ENCODE results near the gene PRPSAP2.

DNA sequence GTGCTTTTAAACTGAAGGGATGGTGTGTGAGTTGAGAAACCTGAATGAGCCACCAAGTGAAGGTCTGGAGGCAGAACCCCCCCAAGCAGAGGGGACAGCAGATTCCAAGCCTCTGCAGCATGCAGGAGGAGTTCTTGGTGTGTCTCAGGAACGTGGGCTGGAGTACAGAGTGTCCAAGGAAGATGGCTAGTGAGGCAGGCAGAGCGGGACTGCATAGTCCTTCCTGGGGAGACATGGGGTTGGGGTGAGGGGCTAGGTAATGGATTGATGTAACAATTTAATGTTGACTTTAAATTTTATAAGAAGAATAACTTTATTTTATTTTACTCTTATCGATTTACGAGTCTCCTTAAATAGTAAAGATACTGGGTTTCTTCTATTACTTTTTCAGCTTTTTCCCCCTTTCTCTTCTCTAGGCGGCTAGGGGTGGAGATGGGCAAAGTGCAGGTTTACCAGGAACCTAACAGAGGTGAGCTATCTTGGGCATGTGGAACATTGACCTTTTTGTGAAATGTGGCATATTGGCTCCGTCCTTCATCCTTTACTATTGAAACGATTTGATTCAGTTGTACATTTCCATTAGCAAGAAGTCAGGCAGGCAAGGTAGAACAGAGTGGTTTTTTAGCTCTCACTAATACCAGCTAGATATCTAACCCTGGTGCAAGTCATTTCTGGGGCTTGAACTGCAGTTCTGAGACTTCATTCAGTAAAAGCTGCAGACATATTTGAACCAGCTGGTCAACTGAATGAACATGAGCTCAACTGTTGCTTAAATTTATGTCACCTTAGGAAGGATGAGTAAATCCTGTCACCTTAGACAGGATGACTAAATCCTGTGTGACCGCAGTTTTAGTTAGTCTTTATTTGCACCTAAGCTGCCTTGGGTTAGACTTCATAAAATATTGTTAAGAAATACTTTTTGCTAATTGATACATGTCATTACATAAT is 9.2 kb downstream of the PRPSAP2 start:
- TF ChIP-seq CTCF (IDR thresholded peaks at IDR 0.05) (no peak), POLR2AphosphoS5 (IDR thresholded peaks at IDR 0.05) (no peak)
